ENCODE results near the gene IDUA.
A peak's percentile ranks its signal among the peaks of the same experiment; 100 is the strongest.

IDUA gene

GRCh38 chr4:1041936-1042330, 55.1 kb downstream of the IDUA start:
- Histone ChIP-seq H3K4me3 (ENCODE audit: insufficient read depth in 1 of 2, low read depth in 1 of 2, low read length in 2 of 2) (peak overlapping the region in 1 of 2 experiments; percentile 25), H2AFZ (ENCODE audit: low read depth, low read length) (no peak overlapping the region), H3K36me3 (ENCODE audit: control insufficient read depth in 1 of 2, insufficient read depth in 2 of 2, low read depth in 1 of 2, low read length in 2 of 2) (peaks cover 0 to 3% of the 10 kb centered on the region in 2 experiments), H4K91ac (ENCODE audit: low read length) (no peak overlapping the region), H3K18ac (ENCODE audit: low read depth in 1 of 2, low read length in 2 of 2) (peak overlapping the region; percentile 45 to 79), H4K8ac (ENCODE audit: low read length) (no peak overlapping the region), H3K14ac (ENCODE audit: low read length in 2 of 2) (no peak overlapping the region), H3K9ac (ENCODE audit: low read length) (peak overlapping the region; percentile 54), H3K27ac (ENCODE audit: low read length, poor library complexity, severe bottlenecking) (peak overlapping the region; percentile 91), H2AK5ac (ENCODE audit: low read length, severe bottlenecking) (peak overlapping the region; percentile 78), H2BK15ac (ENCODE audit: low read depth, poor library complexity, severe bottlenecking) (no peak overlapping the region), H2BK5ac (ENCODE audit: low read depth, low read length, poor library complexity, severe bottlenecking) (peak overlapping the region; percentile 75), H2BK120ac (ENCODE audit: low read depth, low read length) (peak overlapping the region; percentile 76), H3K9me3 (ENCODE audit: control insufficient read depth, low read length) (no peaks in the 10 kb centered on the region), H3K4me2 (ENCODE audit: low read length, poor library complexity, severe bottlenecking) (peak overlapping the region; percentile 24), H3K79me1 (replicated peaks; ENCODE audit: low read length, poor library complexity, severe bottlenecking) (no peaks in the 10 kb centered on the region), H3K27me3 (ENCODE audit: control insufficient read depth in 1 of 2, insufficient read depth in 1 of 2, low read length in 2 of 2) (no peaks in the 10 kb centered on the region), H2BK12ac (ENCODE audit: low read length in 2 of 2) (peak overlapping the region in 1 of 2 experiments; percentile 80), H3K4me1 (ENCODE audit: control insufficient read depth, insufficient read depth, low read depth, low read length) (peaks cover 76% of the 10 kb centered on the region), H3K4ac (ENCODE audit: low read depth in 1 of 2, low read length in 2 of 2) (peak overlapping the region in 1 of 2 experiments; percentile 32), H3K23ac (ENCODE audit: low read length in 2 of 2) (no peak overlapping the region)
- no peak for DNase-seq
- 82% methylated on average over 8 of the region's 8 CpGs for WGBS

GRCh38 chr4:1042352-1043055, 55.7 kb downstream of the IDUA start:
- H2AFZ ChIP-seq (ENCODE audit: low read depth, low read length): no peak overlapping the region

GRCh38 chr4:1043162-1043561, 56.3 kb downstream of the IDUA start:
- H2AK5ac ChIP-seq (ENCODE audit: low read length, severe bottlenecking): no peak overlapping the region
- H3K9me3 ChIP-seq (ENCODE audit: control insufficient read depth, low read length): no peaks in the 10 kb centered on the region
- H2BK12ac ChIP-seq (ENCODE audit: low read length in 2 of 2): peak overlapping the region; percentile 55 to 65
- H3K4me3 ChIP-seq (ENCODE audit: insufficient read depth in 1 of 2, low read depth in 1 of 2, low read length in 2 of 2): peak overlapping the region in 1 of 2 experiments; percentile 48
- peak overlapping the region; percentile 45 for H4K91ac ChIP-seq (ENCODE audit: low read length)
- H2BK120ac ChIP-seq (ENCODE audit: low read depth, low read length): peak overlapping the region; percentile 65
- H3K9ac ChIP-seq (ENCODE audit: low read length): peak overlapping the region; percentile 64
- H2BK15ac ChIP-seq (ENCODE audit: low read depth, poor library complexity, severe bottlenecking): no peak overlapping the region
- H3K14ac ChIP-seq (ENCODE audit: low read length in 2 of 2): peak overlapping the region in 1 of 2 experiments; percentile 64
- no peak overlapping the region for H2AFZ ChIP-seq (ENCODE audit: low read depth, low read length)
- peak overlapping the region; percentile 33 for H4K8ac ChIP-seq (ENCODE audit: low read length)
- no peaks in the 10 kb centered on the region for H3K79me1 ChIP-seq (replicated peaks; ENCODE audit: low read length, poor library complexity, severe bottlenecking)
- H3K4me2 ChIP-seq (ENCODE audit: low read length, poor library complexity, severe bottlenecking): peak overlapping the region; percentile 20
- peak overlapping the region; percentile 68 to 97 for H3K18ac ChIP-seq (ENCODE audit: low read depth in 1 of 2, low read length in 2 of 2)
- DNase-seq: no peak
- peak overlapping the region; percentile 26 to 52 for H3K4ac ChIP-seq (ENCODE audit: low read depth in 1 of 2, low read length in 2 of 2)
- no peak overlapping the region for H2BK5ac ChIP-seq (ENCODE audit: low read depth, low read length, poor library complexity, severe bottlenecking)
- peaks cover 0 to 3% of the 10 kb centered on the region in 2 experiments for H3K36me3 ChIP-seq (ENCODE audit: control insufficient read depth in 1 of 2, insufficient read depth in 2 of 2, low read depth in 1 of 2, low read length in 2 of 2)
- 57% methylated on average over 7 of the region's 7 CpGs for whole genome bisulfite sequencing
- H3K27me3 ChIP-seq (ENCODE audit: control insufficient read depth in 1 of 2, insufficient read depth in 1 of 2, low read length in 2 of 2): no peaks in the 10 kb centered on the region
- no peak overlapping the region for H3K23ac ChIP-seq (ENCODE audit: low read length in 2 of 2)
- H3K27ac ChIP-seq (ENCODE audit: low read length, poor library complexity, severe bottlenecking): peak overlapping the region; percentile 86
- H3K4me1 ChIP-seq (ENCODE audit: control insufficient read depth, insufficient read depth, low read depth, low read length): peaks cover 76% of the 10 kb centered on the region

More at GRCh38 chr4:1042352-1043055, 55.7 kb downstream of the IDUA start:
- Histone ChIP-seq H3K36me3 (ENCODE audit: control insufficient read depth in 1 of 2, insufficient read depth in 2 of 2, low read depth in 1 of 2, low read length in 2 of 2) (peaks cover 0 to 3% of the 10 kb centered on the region in 2 experiments), H2AK5ac (ENCODE audit: low read length, severe bottlenecking) (peak overlapping the region; percentile 51), H3K79me1 (replicated peaks; ENCODE audit: low read length, poor library complexity, severe bottlenecking) (no peaks in the 10 kb centered on the region), H3K23ac (ENCODE audit: low read length in 2 of 2) (no peak overlapping the region), H4K8ac (ENCODE audit: low read length) (no peak overlapping the region), H3K9me3 (ENCODE audit: control insufficient read depth, low read length) (no peaks in the 10 kb centered on the region), H3K4me2 (ENCODE audit: low read length, poor library complexity, severe bottlenecking) (no peak overlapping the region), H2BK15ac (ENCODE audit: low read depth, poor library complexity, severe bottlenecking) (no peak overlapping the region), H2BK5ac (ENCODE audit: low read depth, low read length, poor library complexity, severe bottlenecking) (no peak overlapping the region), H3K4me1 (ENCODE audit: control insufficient read depth, insufficient read depth, low read depth, low read length) (peaks cover 76% of the 10 kb centered on the region), H3K9ac (ENCODE audit: low read length) (peak overlapping the region; percentile 54), H3K18ac (ENCODE audit: low read depth in 1 of 2, low read length in 2 of 2) (peak overlapping the region; percentile 52 to 97), H4K91ac (ENCODE audit: low read length) (peak overlapping the region; percentile 70), H3K4ac (ENCODE audit: low read depth in 1 of 2, low read length in 2 of 2) (peak overlapping the region in 1 of 2 experiments; percentile 32), H3K4me3 (ENCODE audit: insufficient read depth in 1 of 2, low read depth in 1 of 2, low read length in 2 of 2) (no peak overlapping the region), H2BK120ac (ENCODE audit: low read depth, low read length) (peak overlapping the region; percentile 65), H3K14ac (ENCODE audit: low read length in 2 of 2) (peak overlapping the region in 1 of 2 experiments; percentile 82), H3K27me3 (ENCODE audit: control insufficient read depth in 1 of 2, insufficient read depth in 1 of 2, low read length in 2 of 2) (no peaks in the 10 kb centered on the region), H2BK12ac (ENCODE audit: low read length in 2 of 2) (peak overlapping the region in 1 of 2 experiments; percentile 86), H3K27ac (ENCODE audit: low read length, poor library complexity, severe bottlenecking) (peak overlapping the region; percentile 91)
- WGBS: 97% methylated on average over 16 of the region's 17 CpGs
- no peak for DNase-seq

All from mesenchymal stem cell (in vitro differentiated cells and primary cell).